MCF 10A (cell line): ENCODE data around the gene PIEZO2. TPM values are rescaled to one million over a fixed set of nuclear protein-coding genes. Genes with fewer than 3 reads are reported as not detected.

Experiments
- BruUV-seq: library from RNA; stranded (reverse); fragments of 400-500 nt; replicated peaks from 2 replicates; lab custom pipeline; 2021; lab: Mats Ljungman, UMichigan
- CTCF ChIA-PET: fragments of 300-600 bp; sonication (Branson Sonifier 250); formaldehyde crosslinking; extraction: SDS; loops from one replicate; lab custom pipeline; 2021; ENCODE audit warnings: antibody characterized with exemption, inconsistent platforms; lab: Yijun Ruan, JAX
- POLR2A ChIA-PET: fragments of 300-600, 350-650 bp; sonication (Branson Sonifier 250); formaldehyde crosslinking; extraction: SDS; loops from one replicate; lab custom pipeline; 2020; ENCODE audit warnings: antibody characterized with exemption, inconsistent platforms; lab: Yijun Ruan, JAX
- DNase-seq: peaks from one replicate; pipeline ENCODE4 v3.0.0-alpha.2; 2018; ENCODE audit not compliant: unreplicated experiment
- H3K27ac Mint-ChIP-seq: one replicate; pipeline ENCODE4 v1.8.0; 2022; ENCODE audit warnings: mild to moderate bottlenecking, low read depth, mixed read lengths; ENCODE audit not compliant: unreplicated experiment
- H3K27me3 Mint-ChIP-seq: one replicate; pipeline ENCODE4 v1.8.0; 2022; ENCODE audit warnings: mixed read lengths; ENCODE audit not compliant: insufficient read depth, unreplicated experiment
- H3K36me3 Mint-ChIP-seq: one replicate; pipeline ENCODE4 v1.8.0; 2022; ENCODE audit warnings: mild to moderate bottlenecking, moderate library complexity, mixed read lengths; ENCODE audit not compliant: insufficient read depth, unreplicated experiment
- H3K4me1 Mint-ChIP-seq: one replicate; pipeline ENCODE4 v1.8.0; 2022; ENCODE audit warnings: mixed read lengths; ENCODE audit not compliant: insufficient read depth, unreplicated experiment
- H3K4me3 Mint-ChIP-seq: one replicate; pipeline ENCODE4 v1.8.0; 2022; ENCODE audit warnings: mild to moderate bottlenecking, moderate library complexity, mixed read lengths; ENCODE audit not compliant: unreplicated experiment
- H3K9me3 Mint-ChIP-seq: one replicate; pipeline ENCODE4 v1.8.0; 2022; ENCODE audit warnings: mixed read lengths; ENCODE audit not compliant: unreplicated experiment
- CTCF ChIP-seq: fragments of 200-600 bp; IDR thresholded peaks from one replicate; pipeline ENCODE4 v1.8.0; 2022; ENCODE audit warnings: antibody characterized with exemption, mild to moderate bottlenecking; ENCODE audit not compliant: unreplicated experiment
- intact Hi-C: fragments of 100-400 bp; cut with micrococcal nuclease; formaldehyde crosslinking; loops from 2 replicates; pipeline ENCODE4 v1.14.1; 2022
- total RNA-seq: library from RNA; stranded (reverse); gene quantifications from 2 replicates; pipeline ENCODE4 v1.2.3, GENCODE V29; 2022

The PIEZO2 gene
- total RNA-seq, 1 experiment from 2014 or later: 0.49 TPM

- no peak for TF ChIP-seq CTCF
- Mint-ChIP-seq H3K27ac (no peak overlapping the region), H3K4me3 (no peak overlapping the region), H3K27me3 (no peaks in the 10 kb centered on the region), H3K4me1 (peaks cover 6% of the 10 kb centered on the region), H3K36me3 (no peaks in the 10 kb centered on the region), H3K9me3 (no peaks in the 10 kb centered on the region)
- intact Hi-C loops: no loop called here
- no TSS peak for BruUV-seq
- ChIA-PET POLR2A (no interaction called here), CTCF (interaction anchor here (1.5 kb wide), 1 partner anchor 33 kb away, joined by 3 read pairs; no protein-coding TSS in a partner anchor)
- DNase-seq: no peak
Measured at GRCh38 chr18:10754128-10754527, 395.2 kb downstream of the PIEZO2 start.

GRCh38 chr18:10752382-10752781 lies 397.0 kb downstream of the PIEZO2 start:
- H3K27me3 Mint-ChIP-seq: no peaks in the 10 kb centered on the region
- ChIA-PET POLR2A (no interaction called here), CTCF (interaction anchor here (0.7 kb wide), 1 partner anchor 755 kb away, joined by 3 read pairs; no protein-coding TSS in a partner anchor)
- no peak for DNase-seq
- BruUV-seq: no TSS peak
- no peak overlapping the region for H3K27ac Mint-ChIP-seq
- H3K9me3 Mint-ChIP-seq: no peaks in the 10 kb centered on the region
- H3K4me3 Mint-ChIP-seq: no peak overlapping the region
- H3K36me3 Mint-ChIP-seq: no peaks in the 10 kb centered on the region
- no peak for TF ChIP-seq CTCF
- intact Hi-C loops: no loop called here
- peaks cover 6% of the 10 kb centered on the region for H3K4me1 Mint-ChIP-seq

- no peak for TF ChIP-seq CTCF
- DNase-seq: no peak
- Mint-ChIP-seq H3K36me3 (no peaks in the 10 kb centered on the region), H3K9me3 (no peaks in the 10 kb centered on the region), H3K27ac (no peak overlapping the region), H3K4me1 (peaks cover 6% of the 10 kb centered on the region), H3K27me3 (no peaks in the 10 kb centered on the region), H3K4me3 (no peak overlapping the region)
- BruUV-seq: no TSS peak
- intact Hi-C loops: no loop called here
- ChIA-PET POLR2A (no interaction called here), CTCF (interaction anchor here (0.7 kb wide), 1 partner anchor 754 kb away, joined by 3 read pairs; no protein-coding TSS in a partner anchor)
Measured at GRCh38 chr18:10751653-10752052, 397.7 kb downstream of the PIEZO2 start.

- ChIA-PET POLR2A (no interaction called here), CTCF (no interaction called here)
- Mint-ChIP-seq H3K9me3 (no peaks in the 10 kb centered on the region), H3K36me3 (no peaks in the 10 kb centered on the region), H3K27me3 (no peaks in the 10 kb centered on the region), H3K4me1 (peaks cover 6% of the 10 kb centered on the region), H3K4me3 (no peak overlapping the region), H3K27ac (no peak overlapping the region)
- no peak for DNase-seq
- intact Hi-C loops: no loop called here
- BruUV-seq: no TSS peak
- TF ChIP-seq CTCF: no peak
Measured at GRCh38 chr18:10750191-10751035, 399.0 kb downstream of the PIEZO2 start.
